ENCODE data around the gene ATP5IF1.

DNA sequence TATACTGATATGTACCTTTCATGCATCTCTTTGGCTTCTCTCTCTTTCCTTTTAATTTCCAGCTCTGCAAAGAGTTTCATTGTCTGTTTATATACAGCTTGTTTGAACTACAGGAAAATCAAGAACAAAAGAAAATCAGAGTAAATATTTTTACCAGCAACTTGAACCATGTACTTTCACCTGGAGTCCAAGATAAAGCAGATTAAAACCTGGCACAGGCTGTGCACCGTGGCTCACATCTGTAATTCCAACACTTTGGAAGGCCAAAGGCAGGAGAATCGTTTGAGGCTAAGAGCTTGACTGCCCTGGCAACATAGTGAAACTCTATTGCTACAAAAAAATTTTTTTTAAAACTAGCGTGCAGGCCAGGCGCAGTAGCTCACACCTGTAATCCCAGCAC is 30.7 kb upstream of the ATP5IF1 start:
- TF ChIP-seq CTCF (IDR thresholded peaks at IDR 0.05): no peak
- TF ChIP-seq EZH2 (IDR thresholded peaks at IDR 0.05; ENCODE audit: borderline replicate concordance, insufficient read depth, low read depth, low read length, poor library complexity, severe bottlenecking): no peak
